IMR-90 (cell line): ENCODE data around the gene REPIN1. TPM values are rescaled to one million over a fixed set of nuclear protein-coding genes. Genes with fewer than 3 reads are reported as not detected.

Experiments used
- polyA plus RNA-seq, 3 experiments: library from polyadenylated mRNA; depleted of rRNA; stranded (reverse); fragments of >200 nt; gene quantifications; 2 replicates each; pipeline ENCODE4 v1.2.3, GENCODE V29; 2012; ENCODE audit warnings: low replicate concordance in 1 of 3
- total RNA-seq: library from RNA; depleted of rRNA; stranded (reverse); fragments of >200 nt; gene quantifications from 2 replicates; pipeline ENCODE4 v1.2.3, GENCODE V29; 2012; rRNA removed

REPIN1 gene
- total and polyA plus RNA-seq, 2 of the 4 experiments (the other 2 are of a cell fraction) = 19.4 to 50.6 TPM

Other genes with a start within 250 kb of the REPIN1 start
- gene LRRC61, start 45.5 kb upstream of the REPIN1 start, total RNA-seq = not detected in 2 replicates
- 0.06 and 0.07 TPM in 2 replicates for gene LRRC61, start 45.5 kb upstream of the REPIN1 start, polyA plus RNA-seq (2012; rRNA removed)
- not detected in 2 replicates for gene ACTR3C, start 45.3 kb upstream of the REPIN1 start, total RNA-seq
- not detected in 2 replicates for gene ACTR3C, start 45.3 kb upstream of the REPIN1 start, polyA plus RNA-seq (2012; rRNA removed)
- not detected in 2 replicates for gene RARRES2, start 27.2 kb upstream of the REPIN1 start, total RNA-seq
- gene RARRES2, start 27.2 kb upstream of the REPIN1 start, polyA plus RNA-seq (2012; rRNA removed) = 1.4 and 1.6 TPM in 2 replicates
- gene ZNF775, start 10.5 kb downstream of the REPIN1 start, total RNA-seq = 1.4 TPM in 2 replicates
- 2.6 and 4.0 TPM in 2 replicates for gene ZNF775, start 10.5 kb downstream of the REPIN1 start, polyA plus RNA-seq (2012; rRNA removed)
- not detected in 2 replicates for gene GIMAP8, start 81.8 kb downstream of the REPIN1 start, total RNA-seq
- gene GIMAP8, start 81.8 kb downstream of the REPIN1 start, polyA plus RNA-seq (2012; rRNA removed) = not detected in 2 replicates
- not detected in 2 replicates for gene GIMAP7, start 146.1 kb downstream of the REPIN1 start, total RNA-seq
- not detected in 2 replicates for gene GIMAP7, start 146.1 kb downstream of the REPIN1 start, polyA plus RNA-seq (2012; rRNA removed)
- not detected in 2 replicates for gene GIMAP4, start 198.6 kb downstream of the REPIN1 start, total RNA-seq
- not detected in 2 replicates for gene GIMAP4, start 198.6 kb downstream of the REPIN1 start, polyA plus RNA-seq (2012; rRNA removed)